K562 (cell line): ENCODE measurements around the gene SERPINI2. TPM values are rescaled to one million over a fixed set of nuclear protein-coding genes. Genes with fewer than 3 reads are reported as not detected.

Experiments
- ATAC-seq: fragments of 200-7000 bp; cut with Tn5 transposase; 3 replicates; pipeline ENCODE4 v1.9.1; 2020; ENCODE audit warnings: moderate library complexity
- BruUV-seq: library from RNA; stranded (reverse); fragments of 400-500 nt; replicated peaks from 2 replicates; lab custom pipeline; 2021; lab: Mats Ljungman, UMichigan
- CTCF ChIA-PET: fragments of 300-600 bp; formaldehyde crosslinking; extraction: SDS; loops from one replicate; lab custom pipeline; 2021; ENCODE audit warnings: low intra/inter-chr PET ratio; lab: Yijun Ruan, JAX
- POLR2A ChIA-PET: fragments of 300-600, 350-650 bp; sonication (Branson Sonifier 250); formaldehyde crosslinking; extraction: SDS; loops from one replicate; lab custom pipeline; 2021; ENCODE audit warnings: antibody characterized with exemption, inconsistent platforms; lab: Yijun Ruan, JAX
- DNase-seq, 4 experiments: peaks; one replicate each; pipeline versions ENCODE4 v3.0.0 to v3.0.0-alpha.2; 2011 to 2018; ENCODE audit warnings: low spot score in 3 of 4, mixed read lengths in 3 of 4; ENCODE audit errors: extremely low read depth in 1 of 4
- FAIRE-seq: peaks from 2 replicates; lab custom pipeline; 2011; peaks lifted over from hg19 to GRCh38; lab: Jason Lieb, UNC
- H2AFZ ChIP-seq: 2 replicates; pipeline ENCODE4 v1.6.0; 2011; ENCODE audit warnings: low read depth, low read length, control low read depth, inconsistent platforms
- H3K27ac ChIP-seq: fragments of 200-600 bp; 3 replicates; pipeline ENCODE4 v1.8.0; 2011; ENCODE audit warnings: low read depth, mild to moderate bottlenecking, control low read depth, inconsistent platforms, low read length, moderate library complexity, mixed read lengths; ENCODE audit errors: extremely low read depth
- H3K27me3 ChIP-seq, 2 experiments: fragments of 300-600 bp in 1 of 2; 2 replicates in 1 of 2; 3 replicates in 1 of 2; pipeline versions ENCODE4 v1.6.0 to v1.8.0; 2011; ENCODE audit warnings: inconsistent platforms in 2 of 2, low read length in 2 of 2, mild to moderate bottlenecking in 1 of 2, mixed read lengths in 1 of 2, moderate library complexity in 1 of 2; ENCODE audit not compliant: control insufficient read depth in 2 of 2, insufficient read depth in 2 of 2
- H3K36me3 ChIP-seq: fragments of 300-600 bp; 3 replicates; pipeline ENCODE4 v1.8.0; 2011; ENCODE audit warnings: mild to moderate bottlenecking, low read length, inconsistent platforms; ENCODE audit not compliant: control insufficient read depth, insufficient read depth
- H3K4me1 ChIP-seq, 2 experiments: fragments of 200-600 bp in 1 of 2; replicated peaks in 1 of 2; 2 replicates in 1 of 2; 3 replicates in 1 of 2; pipeline versions ENCODE4 v1.5.1 to v1.8.0; 2011; ENCODE audit warnings: inconsistent platforms in 2 of 2, low read length in 2 of 2, mild to moderate bottlenecking in 1 of 2, mixed read lengths in 1 of 2, moderate library complexity in 1 of 2; ENCODE audit not compliant: control insufficient read depth in 2 of 2, insufficient read depth in 2 of 2
- H3K4me2 ChIP-seq: 2 replicates; pipeline ENCODE4 v1.6.1; 2011; ENCODE audit warnings: low read length, control low read depth, inconsistent platforms, mixed read lengths; ENCODE audit not compliant: insufficient read depth
- H3K4me3 ChIP-seq: fragments of 200-600 bp; sonication (generic), shearing (Covaris generic); 2 replicates; pipeline ENCODE4 v1.5.1; 2016; ENCODE audit warnings: control low read depth, inconsistent platforms
- H3K79me2 ChIP-seq: fragments of 200-600 bp; 3 replicates; pipeline ENCODE4 v1.8.0; 2011; ENCODE audit warnings: low read length, inconsistent platforms; ENCODE audit not compliant: control insufficient read depth, insufficient read depth
- H3K9ac ChIP-seq, 2 experiments: 2 replicates each; pipeline versions ENCODE4 v1.6.0 to v1.6.1; 2011; ENCODE audit warnings: low read depth in 2 of 2, low read length in 2 of 2, control low read depth in 1 of 2, inconsistent platforms in 1 of 2, mild to moderate bottlenecking in 1 of 2, mixed read lengths in 1 of 2; ENCODE audit not compliant: insufficient read depth in 1 of 2
- H3K9me1 ChIP-seq: one replicate; pipeline ENCODE4 v1.6.0; 2011; ENCODE audit warnings: inconsistent platforms, mild to moderate bottlenecking, low read length, moderate library complexity; ENCODE audit not compliant: control insufficient read depth, insufficient read depth
- H3K9me3 ChIP-seq: replicated peaks from 2 replicates; pipeline ENCODE4 v1.5.1; 2011; ENCODE audit warnings: low read depth, low read length, inconsistent platforms; ENCODE audit not compliant: control insufficient read depth, insufficient read depth
- H4K20me1 ChIP-seq: replicated peaks from 2 replicates; pipeline ENCODE4 v1.6.1; 2011; ENCODE audit warnings: low read length, inconsistent platforms, mixed read lengths; ENCODE audit not compliant: control insufficient read depth, insufficient read depth
- AFF4 ChIP-seq: sonication (generic); formaldehyde crosslinking; IDR thresholded peaks from 2 replicates; pipeline ENCODE4 v1.8.0; 2023; ENCODE audit warnings: mild to moderate bottlenecking, missing genetic modification reagents
- ATF4 ChIP-seq: fragments of 450-650 bp; formaldehyde crosslinking; IDR thresholded peaks from 2 replicates; pipeline ENCODE4 v1.4.0; 2022; ENCODE audit warnings: mild to moderate bottlenecking, moderate library complexity
- DNMT1 ChIP-seq: fragments of 450-650 bp; IDR thresholded peaks from 2 replicates; pipeline ENCODE4 v1.6.1; 2016; ENCODE audit warnings: antibody characterized with exemption, mild to moderate bottlenecking
- EZH2 ChIP-seq: IDR thresholded peaks from 2 replicates; pipeline ENCODE4 v1.6.1; 2012; ENCODE audit warnings: low read depth, mild to moderate bottlenecking, inconsistent platforms, low read length, borderline replicate concordance
- FIP1L1 ChIP-seq: fragments of 200-400 bp; formaldehyde crosslinking; IDR thresholded peaks from 2 replicates; pipeline ENCODE4 v1.6.1; 2018; ENCODE audit warnings: mild to moderate bottlenecking, low read depth, low read length; ENCODE audit not compliant: poor library complexity, severe bottlenecking
- FOXK2 ChIP-seq, 2 experiments: fragments of 450-650 bp; IDR thresholded peaks in 1 of 2; conservative IDR thresholded peaks in 1 of 2; 2 replicates each; pipeline ENCODE4 v1.6.1; 2016; ENCODE audit warnings: low read depth in 2 of 2, mild to moderate bottlenecking in 1 of 2
- KDM2B ChIP-seq: fragments of 250-450 bp; sonication (Bioruptor Pico); IDR thresholded peaks from 2 replicates; pipeline ENCODE4 v1.8.0; 2021; ENCODE audit warnings: mild to moderate bottlenecking, moderate library complexity
- KLF6 ChIP-seq: fragments of 250-450 bp; sonication (Bioruptor Pico); IDR thresholded peaks from 2 replicates; pipeline ENCODE4 v1.4.0; 2020; ENCODE audit warnings: mild to moderate bottlenecking, moderate library complexity, borderline replicate concordance
- NEUROD1 ChIP-seq: fragments of 150-350 bp; IDR thresholded peaks from 2 replicates; pipeline ENCODE4 v1.6.1; 2014; ENCODE audit warnings: borderline replicate concordance, low read length, low read depth; ENCODE audit not compliant: partially characterized antibody
- POLR2A ChIP-seq: fragments of 450-650 bp; conservative IDR thresholded peaks from 2 replicates; pipeline ENCODE4 v1.6.1; 2016
- PRMT5 ChIP-seq: sonication (generic); formaldehyde crosslinking; IDR thresholded peaks from 2 replicates; pipeline ENCODE4 v1.5.0; 2020; ENCODE audit warnings: missing genetic modification reagents
- SAP30 ChIP-seq: fragments of 200-600 bp; sonication (generic); IDR thresholded peaks from 2 replicates; pipeline ENCODE4 v1.6.1; 2012; ENCODE audit warnings: borderline replicate concordance, low read depth, mild to moderate bottlenecking, moderate library complexity, low read length, control low read depth, inconsistent platforms; ENCODE audit not compliant: insufficient read depth, poor library complexity, severe bottlenecking
- ZNF3 ChIP-seq: fragments of 250-450 bp; sonication (Bioruptor Pico); IDR thresholded peaks from 2 replicates; pipeline ENCODE4 v1.5.0; 2021; ENCODE audit warnings: mild to moderate bottlenecking, moderate library complexity
- ZNF561 ChIP-seq: fragments of 450-650 bp; formaldehyde crosslinking; conservative IDR thresholded peaks from 2 replicates; pipeline ENCODE4 v1.4.0; 2020; ENCODE audit warnings: mild to moderate bottlenecking, moderate library complexity
- ZNF583 ChIP-seq: fragments of 250-450 bp; sonication (Bioruptor Pico); IDR thresholded peaks from 2 replicates; pipeline ENCODE4 v1.4.0; 2020
- ZNF764 ChIP-seq: fragments of 250-450 bp; sonication (Bioruptor Pico); IDR thresholded peaks from 2 replicates; pipeline ENCODE4 v1.4.0; 2020; ENCODE audit warnings: low read depth, mild to moderate bottlenecking, moderate library complexity
- WGBS: fragments of 100-300 bp; shearing (Covaris generic); methylation state at CpG from one replicate; pipeline ENCODE4 v1.1.6; 2016; ENCODE audit warnings: low coverage, mixed read lengths; ENCODE audit not compliant: insufficient coverage; ENCODE audit errors: missing lambda C conversion rate; 5-methylcytosine and 5-hydroxymethylcytosine counted together
- in situ Hi-C: fragments of 300-500 bp; cut with MboI; formaldehyde crosslinking; loops from 4 replicates; pipeline ENCODE4 v1.15.0; 2018; ENCODE audit warnings: inconsistent platforms, mixed read lengths
- intact Hi-C: fragments of 100-400 bp; cut with micrococcal nuclease; formaldehyde crosslinking; loops from 2 replicates; pipeline ENCODE4 v1.14.2; 2022
- polyA plus RNA-seq, 8 experiments: library from polyadenylated mRNA; depleted of rRNA in 4 of 8; stranded (reverse) in 5 of 8; unstranded in 3 of 8; fragments of >200 nt; fragmentation: Nextera tagmentation in 2 of 8; fragmentation: Illumina TruSeq in 1 of 8; extraction: Ambion mirVana in 2 of 8; extraction: Trizol in 1 of 8; gene quantifications; 2 replicates each; pipeline versions ENCODE4 v1.2.1 to v1.2.3, GENCODE V29; 2011 to 2014; ENCODE audit warnings: inconsistent platforms in 1 of 8, missing spikeins in 1 of 8
- total RNA-seq, 7 experiments: library from RNA; depleted of rRNA in 6 of 7; stranded (reverse); fragments of >200 nt in 6 of 7; fragmentation: Illumina TruSeq in 2 of 7; extraction: Trizol in 2 of 7; gene quantifications; 2 replicates each; pipeline versions ENCODE4 v1.2.1 to v1.2.3, GENCODE V29; 2011 to 2021; ENCODE audit warnings: low replicate concordance in 1 of 7
- TF ChIP-seq, protein P1 (sequence below): fragments of 250-450 bp; sonication (Bioruptor Pico); IDR thresholded peaks from 2 replicates; pipeline ENCODE4 v1.5.0; 2021

The SERPINI2 gene
- total and polyA plus RNA-seq, 9 of the 15 experiments (the other 6 are each of a cell fraction or from before 2014, with no cell fraction given): not detected

DNA sequence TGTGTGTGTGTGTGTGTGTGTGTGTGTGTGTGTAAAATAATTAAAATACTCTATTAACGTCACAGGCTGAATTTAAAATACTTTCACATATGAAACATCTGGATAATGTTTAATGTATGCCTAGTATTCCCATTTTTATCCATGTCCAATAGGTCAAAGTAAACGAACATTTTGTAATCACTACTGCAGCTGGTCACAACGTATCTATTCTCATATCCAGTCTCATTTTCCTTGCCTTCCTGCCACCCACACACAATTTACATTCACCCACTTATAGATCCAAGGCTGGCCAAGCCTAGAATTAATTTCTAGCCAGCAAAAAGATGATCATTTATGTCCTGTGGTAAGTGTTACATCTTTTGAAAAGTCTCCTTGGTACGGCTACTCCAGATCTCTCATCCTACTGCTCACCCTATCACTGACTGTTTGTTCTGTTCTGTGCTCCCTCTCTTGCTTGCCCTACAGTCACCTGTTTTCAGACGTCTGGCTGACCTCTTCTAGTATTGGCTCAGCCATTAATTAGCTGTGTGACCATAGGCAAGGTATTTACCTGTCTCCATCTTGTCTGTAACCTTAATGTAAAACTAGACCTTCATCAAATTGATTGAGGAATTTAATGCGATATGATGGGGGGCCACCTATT is 17.6 kb downstream of the SERPINI2 start:
- H4K20me1 ChIP-seq: no peaks in the 10 kb centered on the region
- no peak for FAIRE-seq
- intact Hi-C loops: no loop called here
- TF ChIP-seq ZNF764 (CRISPR knock-in tag): no peak
- TF ChIP-seq AFF4 (CRISPR knock-in tag): no peak
- TF ChIP-seq FIP1L1: no peak
- no peak for TF ChIP-seq EZH2
- TF ChIP-seq ZNF561: no peak
- TF ChIP-seq, protein P1, sequence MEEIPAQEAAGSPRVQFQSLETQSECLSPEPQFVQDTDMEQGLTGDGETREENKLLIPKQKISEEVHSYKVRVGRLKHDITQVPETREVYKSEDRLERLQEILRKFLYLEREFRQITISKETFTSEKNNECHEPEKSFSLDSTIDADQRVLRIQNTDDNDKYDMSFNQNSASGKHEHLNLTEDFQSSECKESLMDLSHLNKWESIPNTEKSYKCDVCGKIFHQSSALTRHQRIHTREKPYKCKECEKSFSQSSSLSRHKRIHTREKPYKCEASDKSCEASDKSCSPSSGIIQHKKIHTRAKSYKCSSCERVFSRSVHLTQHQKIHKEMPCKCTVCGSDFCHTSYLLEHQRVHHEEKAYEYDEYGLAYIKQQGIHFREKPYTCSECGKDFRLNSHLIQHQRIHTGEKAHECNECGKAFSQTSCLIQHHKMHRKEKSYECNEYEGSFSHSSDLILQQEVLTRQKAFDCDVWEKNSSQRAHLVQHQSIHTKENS (CRISPR knock-in tag): no peak
- TF ChIP-seq PRMT5: no peak
- TF ChIP-seq SAP30: no peak
- TF ChIP-seq KLF6: no peak
- no peak for TF ChIP-seq FOXK2 (conservative IDR thresholded peaks at IDR 0.05 in 1 of 2, IDR thresholded peaks at IDR 0.05 in 1 of 2; ENCODE audit: low read depth in 2 of 2)
- no peak for TF ChIP-seq ZNF3 (CRISPR knock-in tag)
- TF ChIP-seq KDM2B (CRISPR knock-in tag): no peak
- TF ChIP-seq ATF4 (CRISPR knock-in tag): no peak
- TF ChIP-seq POLR2A: no peak
- no peak for TF ChIP-seq NEUROD1
- no peak for TF ChIP-seq DNMT1
- no peak for TF ChIP-seq ZNF583 (CRISPR knock-in tag)

More for the DNA sequence above, 17.6 kb downstream of the SERPINI2 start:
- Histone ChIP-seq H3K9ac (no peak overlapping the region), H3K36me3 (no peaks in the 10 kb centered on the region), H3K27me3 (no peaks in the 10 kb centered on the region), H3K79me2 (no peaks in the 10 kb centered on the region), H3K27ac (no peak overlapping the region), H3K9me1 (no peaks in the 10 kb centered on the region), H3K4me3 (no peak overlapping the region), H3K9me3 (no peaks in the 10 kb centered on the region), H2AFZ (no peak overlapping the region), H3K4me1 (no peaks in the 10 kb centered on the region), H3K4me2 (no peak overlapping the region)
- no TSS peak for BruUV-seq
- DNase-seq (no peak), ATAC-seq (no peak)
- ChIA-PET CTCF (no interaction called here), POLR2A (no interaction called here)
- in situ Hi-C loops: no loop called here
- WGBS: 0% methylated on average over 6 of the region's 6 CpGs
